ENCODE results near the gene PNRC2.
A peak's percentile ranks its signal among the peaks of the same experiment; 100 is the strongest.

Gene PNRC2

DNA sequence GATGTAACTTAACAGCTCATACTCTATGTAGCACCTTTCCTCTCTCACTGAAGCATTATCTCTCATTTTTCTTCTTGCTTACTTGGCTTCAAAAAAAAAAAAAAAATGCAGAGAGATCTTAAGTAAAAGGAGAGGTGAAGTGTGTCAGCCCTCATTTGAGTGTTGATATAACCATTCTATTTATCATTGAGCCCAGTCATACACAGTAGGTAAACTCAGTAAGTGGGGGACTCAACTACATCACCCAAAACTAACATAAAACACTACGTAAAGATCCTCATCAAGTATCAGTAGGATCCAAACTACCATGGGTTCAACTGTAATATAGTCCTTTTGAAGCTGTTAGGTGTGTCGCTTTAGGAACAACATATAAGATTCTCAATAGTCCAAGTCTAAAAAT is 8.2 kb downstream of the PNRC2 start:
- no peaks in the 10 kb centered on the region for H3K9me3 ChIP-seq (replicated peaks; ENCODE audit: insufficient read depth, low read length)
- H3K4me2 ChIP-seq (ENCODE audit: low read depth, low read length), result no peak overlapping the region
- peaks cover 18% of the 10 kb centered on the region for H4K20me1 ChIP-seq (ENCODE audit: insufficient read depth, low read length)
- H3K4me3 ChIP-seq (ENCODE audit: low read length), result no peak overlapping the region
- H3K9ac ChIP-seq (ENCODE audit: low read length), result no peak overlapping the region
- H3K27ac ChIP-seq (ENCODE audit: low read length), result no peak overlapping the region
- no peak overlapping the region for H2AFZ ChIP-seq (ENCODE audit: low read length)
- no peak for DNase-seq
- H3K4me1 ChIP-seq (ENCODE audit: low read length), result peaks cover 53% of the 10 kb centered on the region
- no peaks in the 10 kb centered on the region for H3K27me3 ChIP-seq (replicated peaks; ENCODE audit: insufficient read depth, low read length)
- TF ChIP-seq EZH2phosphoT487 (IDR thresholded peaks at IDR 0.05; ENCODE audit: low read length) (no peak), EZH2 (optimal IDR thresholded peaks at IDR 0.05; ENCODE audit: low read depth, low read length) (no peak), CTCF (IDR thresholded peaks at IDR 0.05; ENCODE audit: low read length) (no peak)
- peaks cover 48% of the 10 kb centered on the region for H3F3A ChIP-seq (ENCODE audit: insufficient read depth, low read length)
- peaks cover 88% of the 10 kb centered on the region for H3K79me2 ChIP-seq (ENCODE audit: low read length)
- H3K36me3 ChIP-seq (replicated peaks; ENCODE audit: insufficient read depth, low read length), result peaks cover 10% of the 10 kb centered on the region; the same call in 1 of the 2 replicates
- no peaks in the 10 kb centered on the region for H3K9me2 ChIP-seq (replicated peaks; ENCODE audit: insufficient read depth, low read length)

DNA sequence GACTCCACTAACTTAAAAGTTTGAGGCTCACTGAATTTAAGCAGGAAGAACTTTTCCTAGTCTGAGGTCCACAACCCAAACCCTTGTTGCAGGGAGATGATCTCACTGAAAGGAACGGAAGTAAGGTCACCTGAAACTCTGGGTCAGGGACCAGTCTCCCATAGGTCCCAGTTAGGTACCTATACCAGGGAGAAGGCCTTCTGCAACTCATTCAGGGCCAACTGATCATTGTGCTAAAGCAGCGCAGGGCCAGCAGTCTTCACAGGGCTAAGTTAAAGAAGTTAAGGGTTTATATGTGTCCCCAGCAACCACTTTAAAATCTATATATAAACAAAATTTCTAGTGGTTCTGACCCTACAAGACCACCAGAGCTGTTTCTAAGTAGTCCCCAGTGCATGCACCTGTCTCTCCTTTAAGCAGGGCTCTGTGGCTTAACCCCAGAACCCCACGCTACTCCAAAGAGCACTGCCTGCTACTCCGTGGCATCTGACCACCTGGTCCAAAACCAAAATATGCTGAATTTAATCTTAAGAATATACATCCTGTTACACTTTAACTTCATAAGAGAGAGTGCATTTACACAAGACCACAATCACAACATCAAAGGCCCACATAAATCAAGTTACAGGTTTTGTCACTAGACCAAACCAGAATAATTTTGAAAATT is 17.7 kb downstream of the PNRC2 start:
- TF ChIP-seq EZH2 (optimal IDR thresholded peaks at IDR 0.05; ENCODE audit: low read depth, low read length) (no peak), CTCF (IDR thresholded peaks at IDR 0.05; ENCODE audit: low read length) (no peak), EZH2phosphoT487 (IDR thresholded peaks at IDR 0.05; ENCODE audit: low read length) (no peak)
- no peaks in the 10 kb centered on the region for H3K9me3 ChIP-seq (replicated peaks; ENCODE audit: insufficient read depth, low read length)
- peaks cover 5% of the 10 kb centered on the region; the same call in 1 of the 2 replicates for H3K36me3 ChIP-seq (replicated peaks; ENCODE audit: insufficient read depth, low read length)
- H3K27ac ChIP-seq (ENCODE audit: low read length), result no peak overlapping the region
- H3K4me2 ChIP-seq (ENCODE audit: low read depth, low read length), result peak overlapping the region; percentile 67
- no peaks in the 10 kb centered on the region for H3K27me3 ChIP-seq (replicated peaks; ENCODE audit: insufficient read depth, low read length)
- peaks cover 10% of the 10 kb centered on the region; the same call in 1 of the 2 replicates for H3F3A ChIP-seq (ENCODE audit: insufficient read depth, low read length)
- peak; percentile 18 for DNase-seq
- peaks cover 36% of the 10 kb centered on the region for H4K20me1 ChIP-seq (ENCODE audit: insufficient read depth, low read length)
- H3K4me1 ChIP-seq (ENCODE audit: low read length), result peaks cover 35% of the 10 kb centered on the region
- H3K9me2 ChIP-seq (replicated peaks; ENCODE audit: insufficient read depth, low read length), result no peaks in the 10 kb centered on the region
- no peak overlapping the region for H3K4me3 ChIP-seq (ENCODE audit: low read length)
- no peak overlapping the region for H2AFZ ChIP-seq (ENCODE audit: low read length)
- H3K9ac ChIP-seq (ENCODE audit: low read length), result no peak overlapping the region
- H3K79me2 ChIP-seq (ENCODE audit: low read length), result peaks cover 77% of the 10 kb centered on the region

GRCh38 chr1:23977854-23978191 is 18.2 kb downstream of the PNRC2 start:
- H3K9ac ChIP-seq (ENCODE audit: low read length), result peak overlapping the region; percentile 98; the same call in 1 of the 2 replicates
- H3K4me1 ChIP-seq (ENCODE audit: low read length), result peaks cover 35% of the 10 kb centered on the region
- H3K4me3 ChIP-seq (ENCODE audit: low read length), result 0 out of 2 replicates have a peak overlapping the region, but pooled peaks have one; percentile 96
- DNase-seq, result no peak
- H3K27ac ChIP-seq (ENCODE audit: low read length), result no peak overlapping the region
- peaks cover 10% of the 10 kb centered on the region; the same call in 1 of the 2 replicates for H3F3A ChIP-seq (ENCODE audit: insufficient read depth, low read length)
- H4K20me1 ChIP-seq (ENCODE audit: insufficient read depth, low read length), result peaks cover 36% of the 10 kb centered on the region
- TF ChIP-seq EZH2 (optimal IDR thresholded peaks at IDR 0.05; ENCODE audit: low read depth, low read length) (no peak), CTCF (IDR thresholded peaks at IDR 0.05; ENCODE audit: low read length) (no peak), EZH2phosphoT487 (IDR thresholded peaks at IDR 0.05; ENCODE audit: low read length) (no peak)
- H2AFZ ChIP-seq (ENCODE audit: low read length), result no peak overlapping the region
- no peaks in the 10 kb centered on the region for H3K9me2 ChIP-seq (replicated peaks; ENCODE audit: insufficient read depth, low read length)
- no peaks in the 10 kb centered on the region for H3K9me3 ChIP-seq (replicated peaks; ENCODE audit: insufficient read depth, low read length)
- peaks cover 5% of the 10 kb centered on the region; the same call in 1 of the 2 replicates for H3K36me3 ChIP-seq (replicated peaks; ENCODE audit: insufficient read depth, low read length)
- H3K27me3 ChIP-seq (replicated peaks; ENCODE audit: insufficient read depth, low read length), result no peaks in the 10 kb centered on the region
- peak overlapping the region; percentile 67 for H3K4me2 ChIP-seq (ENCODE audit: low read depth, low read length)
- H3K79me2 ChIP-seq (ENCODE audit: low read length), result peaks cover 73% of the 10 kb centered on the region

Measured in MM.1S (cell line).